ENCODE results near the gene POPDC2.

POPDC2 gene

DNA sequence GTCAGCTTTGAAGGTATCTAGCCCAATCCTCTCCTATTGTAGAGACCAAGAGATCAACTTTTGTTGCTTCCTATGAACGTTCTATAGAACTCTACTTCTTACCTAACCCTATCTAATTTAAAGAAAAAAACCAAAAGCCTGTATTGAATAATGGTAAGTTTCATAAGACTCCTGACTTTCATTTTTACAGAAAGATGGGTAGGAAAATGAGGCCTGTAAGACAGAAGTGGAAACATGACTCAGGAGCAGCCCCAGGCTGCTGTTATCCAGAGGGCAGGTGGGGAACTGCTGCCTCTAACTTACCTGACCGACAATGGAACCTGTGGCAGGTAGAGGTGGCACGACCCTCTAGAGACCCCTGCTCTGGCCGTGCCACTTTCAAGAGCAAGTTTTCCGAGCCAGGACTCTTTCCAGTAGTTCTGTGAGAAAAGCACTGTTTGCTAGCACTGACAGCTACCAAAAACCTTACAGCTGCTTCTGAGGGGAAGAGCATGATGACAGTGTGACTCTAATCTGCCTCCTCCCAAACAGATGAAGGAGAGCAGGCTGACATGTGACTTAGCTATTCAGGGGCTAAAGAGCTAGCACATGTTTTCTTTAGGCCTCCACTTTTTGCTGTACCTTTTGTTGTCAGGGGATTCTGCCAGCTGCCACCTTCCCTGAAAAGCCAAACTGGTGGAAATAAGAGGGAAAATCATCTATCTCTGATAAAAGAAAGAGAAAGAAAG lies 17.5 kb downstream of the POPDC2 start:
- Histone ChIP-seq H2BK12ac (ENCODE audit: low read length in 2 of 2) (peak overlapping the region in 1 of 2 experiments; percentile 77), H3K4me2 (ENCODE audit: low read length, poor library complexity, severe bottlenecking) (no peak overlapping the region), H4K8ac (ENCODE audit: low read length) (peak overlapping the region; percentile 35), H3K27me3 (ENCODE audit: control insufficient read depth in 1 of 2, insufficient read depth in 1 of 2, low read length in 2 of 2) (no peaks in the 10 kb centered on the region), H4K91ac (ENCODE audit: low read length) (no peak overlapping the region), H2BK15ac (ENCODE audit: low read depth, poor library complexity, severe bottlenecking) (no peak overlapping the region), H2AK5ac (ENCODE audit: low read length, severe bottlenecking) (no peak overlapping the region), H3K36me3 (ENCODE audit: control insufficient read depth in 1 of 2, insufficient read depth in 2 of 2, low read depth in 1 of 2, low read length in 2 of 2) (no peaks in the 10 kb centered on the region), H3K27ac (ENCODE audit: low read length, poor library complexity, severe bottlenecking) (no peak overlapping the region), H2AFZ (ENCODE audit: low read depth, low read length) (no peak overlapping the region), H3K4me3 (ENCODE audit: insufficient read depth in 1 of 2, low read depth in 1 of 2, low read length in 2 of 2) (no peak overlapping the region), H3K9me3 (ENCODE audit: control insufficient read depth, low read length) (no peaks in the 10 kb centered on the region), H3K14ac (ENCODE audit: low read length in 2 of 2) (no peak overlapping the region), H3K18ac (ENCODE audit: low read depth in 1 of 2, low read length in 2 of 2) (peak overlapping the region in 1 of 2 experiments; percentile 73), H3K9ac (ENCODE audit: low read length) (peak overlapping the region; percentile 69), H2BK5ac (ENCODE audit: low read depth, low read length, poor library complexity, severe bottlenecking) (no peak overlapping the region), H2BK120ac (ENCODE audit: low read depth, low read length) (no peak overlapping the region), H3K23ac (ENCODE audit: low read length in 2 of 2) (no peak overlapping the region), H3K79me1 (replicated peaks; ENCODE audit: low read length, poor library complexity, severe bottlenecking) (no peaks in the 10 kb centered on the region), H3K4me1 (ENCODE audit: control insufficient read depth, insufficient read depth, low read depth, low read length) (peaks cover 4% of the 10 kb centered on the region), H3K4ac (ENCODE audit: low read depth in 1 of 2, low read length in 2 of 2) (peak overlapping the region in 1 of 2 experiments; percentile 13)
- DNase-seq = peak; percentile 35
- WGBS = 77% methylated on average over 4 of the region's 5 CpGs

DNA sequence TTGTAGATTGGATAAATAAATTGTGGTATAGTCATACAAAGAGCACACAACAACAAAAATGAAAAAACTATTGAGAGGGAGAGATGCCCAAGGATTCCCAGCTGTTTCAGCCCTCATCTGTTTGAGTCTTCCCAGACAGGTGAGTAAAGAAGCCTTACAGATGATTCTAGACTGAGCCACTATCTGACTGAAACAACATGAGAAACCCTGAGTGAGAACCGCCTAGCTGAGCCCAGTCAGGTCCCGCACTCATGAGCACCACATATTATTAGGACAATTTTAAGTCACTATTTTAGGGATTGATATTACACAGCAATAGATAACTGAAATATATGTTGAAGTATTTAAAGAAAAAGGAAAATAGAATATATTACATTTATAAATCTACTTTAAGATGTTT lies 19.0 kb downstream of the POPDC2 start:
- Histone ChIP-seq H3K27me3 (ENCODE audit: control insufficient read depth in 1 of 2, insufficient read depth in 1 of 2, low read length in 2 of 2) (no peaks in the 10 kb centered on the region), H3K23ac (ENCODE audit: low read length in 2 of 2) (no peak overlapping the region), H2BK12ac (ENCODE audit: low read length in 2 of 2) (no peak overlapping the region), H2BK120ac (ENCODE audit: low read depth, low read length) (no peak overlapping the region), H3K9me3 (ENCODE audit: control insufficient read depth, low read length) (no peaks in the 10 kb centered on the region), H2BK5ac (ENCODE audit: low read depth, low read length, poor library complexity, severe bottlenecking) (no peak overlapping the region), H3K4me3 (ENCODE audit: insufficient read depth in 1 of 2, low read depth in 1 of 2, low read length in 2 of 2) (no peak overlapping the region), H3K79me1 (replicated peaks; ENCODE audit: low read length, poor library complexity, severe bottlenecking) (no peaks in the 10 kb centered on the region), H4K91ac (ENCODE audit: low read length) (no peak overlapping the region), H3K4me1 (ENCODE audit: control insufficient read depth, insufficient read depth, low read depth, low read length) (peaks cover 7% of the 10 kb centered on the region), H3K14ac (ENCODE audit: low read length in 2 of 2) (no peak overlapping the region), H4K8ac (ENCODE audit: low read length) (no peak overlapping the region), H2BK15ac (ENCODE audit: low read depth, poor library complexity, severe bottlenecking) (no peak overlapping the region), H3K27ac (ENCODE audit: low read length, poor library complexity, severe bottlenecking) (no peak overlapping the region), H3K18ac (ENCODE audit: low read depth in 1 of 2, low read length in 2 of 2) (no peak overlapping the region), H2AFZ (ENCODE audit: low read depth, low read length) (no peak overlapping the region), H3K36me3 (ENCODE audit: control insufficient read depth in 1 of 2, insufficient read depth in 2 of 2, low read depth in 1 of 2, low read length in 2 of 2) (no peaks in the 10 kb centered on the region), H3K4ac (ENCODE audit: low read depth in 1 of 2, low read length in 2 of 2) (no peak overlapping the region), H3K4me2 (ENCODE audit: low read length, poor library complexity, severe bottlenecking) (no peak overlapping the region), H3K9ac (ENCODE audit: low read length) (no peak overlapping the region), H2AK5ac (ENCODE audit: low read length, severe bottlenecking) (no peak overlapping the region)
- no peak for DNase-seq
- WGBS = no CpG with 5 or more reads among the region's 2 CpGs

GRCh38 chr3:119639494-119640350 lies 20.7 kb downstream of the POPDC2 start:
- H3K4me2 ChIP-seq (ENCODE audit: low read length, poor library complexity, severe bottlenecking) = no peak overlapping the region
- H3K4me3 ChIP-seq (ENCODE audit: insufficient read depth in 1 of 2, low read depth in 1 of 2, low read length in 2 of 2) = no peak overlapping the region
- H3K27me3 ChIP-seq (ENCODE audit: control insufficient read depth in 1 of 2, insufficient read depth in 1 of 2, low read length in 2 of 2) = no peaks in the 10 kb centered on the region
- H3K36me3 ChIP-seq (ENCODE audit: control insufficient read depth in 1 of 2, insufficient read depth in 2 of 2, low read depth in 1 of 2, low read length in 2 of 2) = no peaks in the 10 kb centered on the region
- H3K79me1 ChIP-seq (replicated peaks; ENCODE audit: low read length, poor library complexity, severe bottlenecking) = no peaks in the 10 kb centered on the region
- 44% methylated on average over 2 of the region's 2 CpGs for WGBS
- H2BK12ac ChIP-seq (ENCODE audit: low read length in 2 of 2) = peak overlapping the region; percentile 14 to 94
- H3K23ac ChIP-seq (ENCODE audit: low read length in 2 of 2) = no peak overlapping the region
- peaks cover 7% of the 10 kb centered on the region for H3K4me1 ChIP-seq (ENCODE audit: control insufficient read depth, insufficient read depth, low read depth, low read length)
- no peak overlapping the region for H4K8ac ChIP-seq (ENCODE audit: low read length)
- no peak overlapping the region for H2AFZ ChIP-seq (ENCODE audit: low read depth, low read length)
- H3K9ac ChIP-seq (ENCODE audit: low read length) = peak overlapping the region; percentile 85
- peak; percentile 28 for DNase-seq
- no peak overlapping the region for H3K4ac ChIP-seq (ENCODE audit: low read depth in 1 of 2, low read length in 2 of 2)
- no peak overlapping the region for H2BK120ac ChIP-seq (ENCODE audit: low read depth, low read length)
- no peak overlapping the region for H4K91ac ChIP-seq (ENCODE audit: low read length)
- no peak overlapping the region for H2BK5ac ChIP-seq (ENCODE audit: low read depth, low read length, poor library complexity, severe bottlenecking)
- H3K9me3 ChIP-seq (ENCODE audit: control insufficient read depth, low read length) = no peaks in the 10 kb centered on the region
- H3K27ac ChIP-seq (ENCODE audit: low read length, poor library complexity, severe bottlenecking) = no peak overlapping the region
- peak overlapping the region in 1 of 2 experiments; percentile 73 for H3K18ac ChIP-seq (ENCODE audit: low read depth in 1 of 2, low read length in 2 of 2)
- no peak overlapping the region for H3K14ac ChIP-seq (ENCODE audit: low read length in 2 of 2)
- no peak overlapping the region for H2AK5ac ChIP-seq (ENCODE audit: low read length, severe bottlenecking)
- no peak overlapping the region for H2BK15ac ChIP-seq (ENCODE audit: low read depth, poor library complexity, severe bottlenecking)

All from mesenchymal stem cell (in vitro differentiated cells and primary cell).